ENCODE results near the gene OR2V2.
"Not testable (repeated sequence)": the region's sequence is repeated elsewhere in the genome, so short reads cannot be mapped to it uniquely, and the experiment has no call there.

Gene OR2V2, protein sequence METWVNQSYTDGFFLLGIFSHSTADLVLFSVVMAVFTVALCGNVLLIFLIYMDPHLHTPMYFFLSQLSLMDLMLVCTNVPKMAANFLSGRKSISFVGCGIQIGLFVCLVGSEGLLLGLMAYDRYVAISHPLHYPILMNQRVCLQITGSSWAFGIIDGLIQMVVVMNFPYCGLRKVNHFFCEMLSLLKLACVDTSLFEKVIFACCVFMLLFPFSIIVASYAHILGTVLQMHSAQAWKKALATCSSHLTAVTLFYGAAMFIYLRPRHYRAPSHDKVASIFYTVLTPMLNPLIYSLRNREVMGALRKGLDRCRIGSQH

DNA sequence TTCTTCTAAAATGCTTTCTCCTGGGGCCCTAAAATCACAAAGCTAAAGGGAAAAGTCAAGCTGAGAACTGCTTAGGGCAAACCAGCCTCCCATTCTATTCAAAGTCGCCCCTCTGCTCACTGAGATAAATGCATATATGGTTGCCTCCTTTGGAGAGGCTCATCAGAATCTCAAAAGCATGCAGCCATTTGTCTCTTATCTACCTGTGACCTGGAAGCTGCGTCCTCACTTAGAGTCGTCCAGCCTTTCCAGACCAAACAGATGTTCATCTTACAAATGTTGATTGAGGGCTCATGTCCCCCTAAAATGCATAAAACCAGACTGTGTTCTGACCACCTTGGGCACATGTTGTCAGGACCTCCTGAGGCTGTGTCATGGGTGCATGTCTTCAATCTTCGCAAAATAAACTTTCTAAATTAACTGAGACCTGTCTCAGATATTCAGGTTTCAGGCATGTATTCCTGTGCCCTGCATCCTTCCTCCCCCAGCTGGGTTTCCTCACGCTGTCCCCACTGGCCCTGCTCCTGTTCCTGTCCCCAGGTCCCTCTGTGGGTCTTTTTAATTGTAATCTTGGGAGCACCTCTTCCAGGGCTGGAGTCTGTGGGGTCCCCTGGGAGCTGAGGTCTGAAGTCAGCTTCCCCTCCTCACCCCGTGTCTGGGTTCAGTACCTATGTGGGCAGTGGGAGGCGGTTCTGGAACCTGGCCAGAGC lies at the start of gene OR2V2:
Gene OR2V2, plus strand, starts transcription at position 660 of the 710 bp plus-strand sequence. CDS start 7,357 bp downstream, outside the sequence.
- POLR2A ChIA-PET; DNase-seq (ENCODE audit: low read depth, low spot score); H3K4me3 ChIP-seq (ENCODE audit: low read depth, low read length); CTCF ChIA-PET: not testable (repeated sequence)

DNA sequence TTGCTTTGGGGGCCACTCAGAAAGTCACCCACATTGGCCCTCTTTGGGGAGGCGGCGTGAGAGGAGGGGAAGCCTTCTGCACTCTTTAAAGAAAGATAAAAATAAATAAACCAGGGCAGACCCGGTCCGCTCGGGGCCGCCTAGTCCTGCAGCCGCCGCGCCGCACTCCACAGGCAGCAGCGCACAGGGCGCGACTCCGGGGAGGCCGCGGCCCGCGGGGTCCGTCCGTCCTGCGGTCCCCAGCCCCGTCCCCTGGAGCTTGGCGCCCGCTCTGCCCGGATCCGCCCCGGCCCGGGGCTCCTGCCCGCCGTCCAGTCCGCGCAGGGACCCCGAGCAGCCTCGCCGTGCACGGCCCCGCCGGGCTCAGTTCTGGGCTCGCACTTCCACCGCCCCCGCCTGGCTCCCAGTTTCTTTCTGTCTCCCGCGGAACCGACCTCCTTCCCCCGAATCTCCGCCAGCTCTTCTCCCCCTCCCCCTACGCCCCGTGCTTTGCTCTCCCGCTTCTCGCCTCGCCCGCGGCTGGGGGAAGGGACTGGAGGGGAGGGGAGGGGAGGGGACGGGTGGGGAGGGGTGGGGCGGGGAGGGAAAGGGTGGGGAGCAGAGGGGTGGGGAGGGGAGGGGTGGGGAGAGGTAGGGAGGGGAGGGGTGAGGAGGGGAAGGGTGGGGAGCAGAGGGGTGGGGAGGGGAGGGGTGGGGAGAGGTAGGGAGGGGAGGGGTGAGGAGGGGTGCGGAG lies 49.5 kb upstream of the OR2V2 start:
- CTCF ChIA-PET; DNase-seq (ENCODE audit: low read depth, low spot score); H3K4me3 ChIP-seq (ENCODE audit: low read depth, low read length); POLR2A ChIA-PET: not testable (repeated sequence)

DNA sequence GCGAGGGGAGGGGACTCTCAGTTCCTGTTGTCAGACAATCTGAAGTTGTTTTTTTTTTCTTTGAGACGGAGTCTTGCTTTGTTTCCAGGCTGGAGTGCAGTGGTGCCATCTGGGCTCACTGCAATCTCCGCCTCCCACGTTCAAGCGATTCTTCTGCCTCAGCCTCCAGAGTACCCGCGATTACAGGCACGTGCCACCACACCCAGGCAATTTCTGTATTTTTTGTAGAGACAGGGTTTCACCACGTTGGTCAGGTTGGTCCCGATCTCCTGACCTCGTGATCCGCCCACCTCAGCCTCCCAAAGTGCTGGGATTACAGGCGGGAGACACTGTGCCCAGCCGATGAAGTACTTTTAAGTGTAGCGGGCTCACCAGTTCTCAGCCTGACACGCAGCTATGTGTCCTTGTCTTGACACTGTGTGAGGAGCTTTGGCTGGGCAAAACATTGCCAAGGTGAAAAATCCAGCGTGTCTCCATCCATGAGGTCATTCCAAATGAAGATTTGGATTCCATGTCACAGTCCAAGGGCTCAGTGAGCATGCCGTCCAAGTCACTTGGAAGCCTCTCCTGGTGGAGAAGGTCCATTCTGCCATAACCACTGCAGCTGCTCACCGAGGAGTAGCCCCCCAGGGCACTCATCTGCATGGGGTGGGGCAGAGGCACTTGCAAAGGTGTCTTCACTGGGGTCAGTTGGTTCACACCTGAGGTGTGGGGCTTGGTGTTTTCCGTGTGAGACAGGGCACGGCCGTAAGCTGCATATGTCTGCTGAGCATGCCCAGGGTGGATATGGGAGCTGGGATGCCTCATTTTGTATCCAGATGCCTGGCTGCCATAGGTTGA lies 48.4 kb upstream of the OR2V2 start:
- no peak overlapping the region for H3K4me3 ChIP-seq (ENCODE audit: low read depth, low read length)
- TF ChIP-seq, protein P1, sequence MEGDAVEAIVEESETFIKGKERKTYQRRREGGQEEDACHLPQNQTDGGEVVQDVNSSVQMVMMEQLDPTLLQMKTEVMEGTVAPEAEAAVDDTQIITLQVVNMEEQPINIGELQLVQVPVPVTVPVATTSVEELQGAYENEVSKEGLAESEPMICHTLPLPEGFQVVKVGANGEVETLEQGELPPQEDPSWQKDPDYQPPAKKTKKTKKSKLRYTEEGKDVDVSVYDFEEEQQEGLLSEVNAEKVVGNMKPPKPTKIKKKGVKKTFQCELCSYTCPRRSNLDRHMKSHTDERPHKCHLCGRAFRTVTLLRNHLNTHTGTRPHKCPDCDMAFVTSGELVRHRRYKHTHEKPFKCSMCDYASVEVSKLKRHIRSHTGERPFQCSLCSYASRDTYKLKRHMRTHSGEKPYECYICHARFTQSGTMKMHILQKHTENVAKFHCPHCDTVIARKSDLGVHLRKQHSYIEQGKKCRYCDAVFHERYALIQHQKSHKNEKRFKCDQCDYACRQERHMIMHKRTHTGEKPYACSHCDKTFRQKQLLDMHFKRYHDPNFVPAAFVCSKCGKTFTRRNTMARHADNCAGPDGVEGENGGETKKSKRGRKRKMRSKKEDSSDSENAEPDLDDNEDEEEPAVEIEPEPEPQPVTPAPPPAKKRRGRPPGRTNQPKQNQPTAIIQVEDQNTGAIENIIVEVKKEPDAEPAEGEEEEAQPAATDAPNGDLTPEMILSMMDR (IDR thresholded peaks at IDR 0.05; ENCODE audit: insufficient read depth, low read length, missing control alignments) = no peak
- POLR2A ChIA-PET = no interaction called here
- DNase-seq (ENCODE audit: low read depth, low spot score) = no peak
- CTCF ChIA-PET = no interaction called here

DNA sequence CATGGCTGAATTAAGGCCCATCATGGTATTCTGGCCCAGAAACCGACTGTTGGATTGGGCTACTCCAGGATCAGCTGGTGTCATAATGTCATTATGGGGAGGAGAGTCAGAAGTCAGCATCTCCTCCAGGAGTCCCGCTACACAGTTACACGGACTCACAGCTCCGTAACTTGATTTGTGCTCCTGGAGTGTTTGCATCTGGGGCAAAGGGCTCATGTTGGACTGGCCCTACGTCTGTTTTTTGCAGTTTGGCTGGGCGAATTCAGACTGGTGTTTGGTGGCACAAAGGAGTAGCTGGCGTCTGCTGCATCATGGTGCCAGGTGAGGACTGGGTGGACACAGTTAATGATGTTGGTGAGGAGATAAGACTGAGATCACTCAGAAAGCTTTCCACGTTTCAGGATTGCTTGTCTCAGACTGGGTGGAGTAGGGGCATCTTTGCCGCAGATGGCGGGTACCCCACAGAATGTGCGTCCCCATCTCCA lies 47.7 kb upstream of the OR2V2 start:
- TF ChIP-seq, protein P1 (IDR thresholded peaks at IDR 0.05; ENCODE audit: insufficient read depth, low read length, missing control alignments) = no peak
- ChIA-PET POLR2A (no interaction called here), CTCF (no interaction called here)
- DNase-seq (ENCODE audit: low read depth, low spot score) = no peak
- no peak overlapping the region for H3K4me3 ChIP-seq (ENCODE audit: low read depth, low read length)

DNA sequence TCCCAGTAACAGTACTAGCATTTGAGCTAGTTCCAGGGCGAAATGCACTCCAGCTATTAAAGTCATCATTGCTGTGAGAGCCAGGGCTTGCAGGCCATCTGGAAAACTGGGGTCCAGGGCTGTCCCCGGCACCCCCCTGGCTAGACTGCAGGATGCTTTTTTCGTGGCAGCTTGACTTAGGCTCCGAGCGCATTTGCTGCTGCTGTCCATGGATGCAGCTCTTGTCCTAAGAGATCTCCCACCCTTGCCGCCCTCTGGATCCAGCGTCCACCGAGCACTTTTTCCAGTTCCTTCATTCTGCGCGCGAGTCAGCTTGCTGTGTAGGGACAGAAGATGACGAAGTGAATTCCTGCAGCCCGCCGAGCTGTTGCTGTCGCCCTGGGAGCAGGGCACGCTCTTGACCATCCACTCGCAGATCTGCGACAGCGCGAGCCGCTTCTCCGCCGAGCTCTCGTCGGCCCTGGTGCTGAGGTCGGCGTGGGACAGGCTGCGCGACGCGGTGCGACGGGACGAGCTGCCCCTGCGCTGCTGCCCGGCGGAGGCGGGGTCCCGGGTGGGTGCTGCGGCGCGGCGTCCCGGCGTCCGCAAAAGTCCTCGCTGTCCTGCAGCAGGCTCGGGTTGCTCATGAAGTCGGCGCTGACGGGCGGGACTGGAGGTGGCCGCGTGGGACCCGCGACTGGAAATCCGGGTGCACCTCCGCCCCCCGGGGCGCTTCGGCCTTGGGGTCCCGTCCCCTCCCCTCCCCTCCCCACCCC lies 47.1 kb upstream of the OR2V2 start:
- DNase-seq (ENCODE audit: low read depth, low spot score) = no peak
- TF ChIP-seq, protein P1 (IDR thresholded peaks at IDR 0.05; ENCODE audit: insufficient read depth, low read length, missing control alignments) = no peak
- CTCF ChIA-PET = no interaction called here
- POLR2A ChIA-PET = no interaction called here
- H3K4me3 ChIP-seq (ENCODE audit: low read depth, low read length) = peak overlapping the region; percentile 15; the same call in 1 of the 2 replicates

DNA sequence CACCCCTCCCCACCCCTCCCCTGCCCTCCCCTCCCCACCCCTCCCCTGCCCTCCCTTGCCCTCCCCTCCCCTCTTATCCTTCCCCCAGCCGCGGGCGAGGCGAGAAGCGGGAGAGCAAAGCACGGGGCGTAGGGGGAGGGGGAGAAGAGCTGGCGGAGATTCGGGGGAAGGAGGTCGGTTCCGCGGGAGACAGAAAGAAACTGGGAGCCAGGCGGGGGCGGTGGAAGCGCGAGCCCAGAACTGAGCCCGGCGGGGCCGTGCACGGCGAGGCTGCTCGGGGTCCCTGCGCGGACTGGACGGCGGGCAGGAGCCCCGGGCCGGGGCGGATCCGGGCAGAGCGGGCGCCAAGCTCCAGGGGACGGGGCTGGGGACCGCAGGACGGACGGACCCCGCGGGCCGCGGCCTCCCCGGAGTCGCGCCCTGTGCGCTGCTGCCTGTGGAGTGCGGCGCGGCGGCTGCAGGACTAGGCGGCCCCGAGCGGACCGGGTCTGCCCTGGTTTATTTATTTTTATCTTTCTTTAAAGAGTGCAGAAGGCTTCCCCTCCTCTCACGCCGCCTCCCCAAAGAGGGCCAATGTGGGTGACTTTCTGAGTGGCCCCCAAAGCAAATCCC lies 46.2 kb upstream of the OR2V2 start:
- CTCF ChIA-PET; H3K4me3 ChIP-seq (ENCODE audit: low read depth, low read length); POLR2A ChIA-PET; DNase-seq (ENCODE audit: low read depth, low spot score): not testable (repeated sequence)

DNA sequence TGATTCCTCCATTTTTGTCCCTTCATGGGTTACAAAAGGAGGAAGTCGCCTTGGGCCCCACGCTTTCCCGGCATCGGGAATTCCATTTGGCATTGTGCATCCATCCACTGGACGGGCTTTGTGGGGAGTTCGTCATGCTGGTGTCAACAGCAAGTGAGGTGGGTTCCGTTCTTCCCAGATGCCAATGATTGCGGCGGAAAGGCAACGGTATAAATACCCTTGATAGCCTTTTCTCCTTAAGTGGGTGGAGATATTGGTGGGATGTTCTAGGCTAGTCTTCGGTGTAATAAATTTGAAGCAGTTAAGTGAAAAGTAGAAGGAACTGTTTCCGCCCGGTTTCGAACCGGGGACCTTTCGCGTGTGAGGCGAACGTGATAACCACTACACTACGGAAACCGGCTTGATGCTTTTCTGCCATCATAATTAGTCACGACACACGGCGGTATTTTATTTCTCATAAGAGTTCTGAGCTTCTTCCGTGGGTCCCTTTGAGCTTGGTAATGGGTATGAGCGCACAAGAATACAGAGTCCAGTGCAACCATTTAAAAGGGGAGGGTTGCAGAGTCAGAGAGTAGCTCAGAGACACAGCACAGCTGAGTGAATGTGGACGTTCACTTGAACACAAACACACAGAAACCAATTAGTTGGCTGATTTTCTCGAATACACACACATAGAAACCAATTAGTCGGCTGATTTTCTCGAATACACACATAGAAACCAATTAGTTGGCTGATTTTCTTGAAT lies 45.3 kb upstream of the OR2V2 start:
- H3K4me3 ChIP-seq (ENCODE audit: low read depth, low read length); POLR2A ChIA-PET; CTCF ChIA-PET; DNase-seq (ENCODE audit: low read depth, low spot score): not testable (repeated sequence)

DNA sequence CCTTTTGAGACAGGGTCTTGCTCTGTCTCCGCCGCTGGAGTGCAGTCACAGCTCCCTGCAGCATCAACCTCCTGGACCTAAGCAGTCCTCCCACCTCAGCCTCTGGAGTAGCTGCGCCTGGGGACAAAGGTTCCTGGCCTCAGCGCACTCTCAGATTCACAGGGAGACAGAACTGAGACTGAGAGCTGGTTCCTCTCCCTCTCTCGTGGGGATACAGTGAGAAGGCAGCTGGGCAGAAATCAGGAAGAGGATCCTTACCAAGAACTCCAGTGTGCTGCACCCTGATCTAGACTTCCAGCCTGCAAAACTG lies 43.2 kb upstream of the OR2V2 start:
- H3K4me3 ChIP-seq (ENCODE audit: low read depth, low read length); POLR2A ChIA-PET; CTCF ChIA-PET; DNase-seq (ENCODE audit: low read depth, low spot score): not testable (repeated sequence)

DNA sequence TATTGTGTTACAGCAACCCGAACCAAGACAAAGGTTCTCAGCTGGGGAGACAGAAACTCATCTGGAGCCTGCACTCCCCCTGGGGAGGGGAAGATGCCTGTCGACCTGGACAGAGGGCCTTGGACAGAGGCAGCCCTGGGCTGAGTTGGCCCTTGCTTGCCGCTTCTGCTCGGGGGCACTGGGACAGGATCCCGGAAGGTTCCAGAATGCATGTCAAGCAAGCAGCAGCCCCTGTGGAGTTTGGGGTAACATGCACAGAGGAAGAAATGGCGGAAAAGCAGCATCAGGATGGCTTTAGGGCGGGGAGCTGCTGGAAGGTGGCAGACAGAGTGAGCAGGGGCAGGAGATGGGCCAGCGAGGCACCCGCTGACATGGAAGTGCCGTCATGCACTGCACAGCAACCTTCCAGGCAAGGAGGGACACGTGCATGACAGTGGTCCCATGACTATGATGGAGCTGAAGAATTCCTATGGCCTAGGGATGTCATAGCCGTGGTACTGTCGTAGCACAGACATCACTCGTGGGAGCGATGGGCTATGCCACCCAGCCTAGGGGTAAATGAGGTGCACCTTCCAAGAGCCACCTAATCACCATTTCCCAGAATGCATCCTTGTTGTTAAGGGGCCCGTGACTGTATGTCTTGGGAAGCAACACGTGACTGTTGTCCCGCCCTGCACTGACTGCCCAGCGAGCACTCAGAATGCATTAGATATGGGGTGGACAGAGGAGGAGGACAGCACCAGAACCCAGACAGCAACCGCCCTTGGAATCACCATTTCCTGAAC lies 42.6 kb upstream of the OR2V2 start:
- H3K4me3 ChIP-seq (ENCODE audit: low read depth, low read length); CTCF ChIA-PET; POLR2A ChIA-PET; DNase-seq (ENCODE audit: low read depth, low spot score): not testable (repeated sequence)
